ENCODE measurements around the gene ZBTB46.

- no peak for TF ChIP-seq CTCF (IDR thresholded peaks at IDR 0.05)
- no peak for TF ChIP-seq POLR2A (IDR thresholded peaks at IDR 0.05)
- TF ChIP-seq POLR2AphosphoS5 (IDR thresholded peaks at IDR 0.05): no peak
Measured at GRCh38 chr20:63795178-63795830, 35.8 kb downstream of the ZBTB46 start.
